Measurements from ENCODE around the gene GUCA1A. TPM values are rescaled to one million over a fixed set of nuclear protein-coding genes. Genes with fewer than 3 reads are reported as not detected.

Gene GUCA1A
- total RNA-seq, result not detected in 2 replicates

DNA sequence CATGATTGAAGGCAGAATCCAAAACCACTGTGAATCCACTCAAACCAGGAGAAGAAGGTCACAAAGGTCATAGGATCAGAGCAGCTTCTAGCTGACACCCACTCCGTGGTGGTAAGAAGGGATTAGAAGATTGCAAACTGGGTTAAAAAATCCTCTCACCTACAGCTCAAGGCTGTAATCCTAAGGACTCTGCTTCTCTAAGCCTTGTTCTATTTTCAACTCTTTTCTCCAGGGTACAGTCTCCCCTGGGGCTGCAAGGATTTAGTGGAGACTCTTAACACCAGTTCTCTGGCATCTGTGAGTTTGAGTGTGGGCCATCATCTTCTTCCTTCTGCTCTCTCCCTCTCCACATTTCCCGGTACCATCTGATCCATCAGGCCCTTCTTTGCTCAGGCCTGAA lies at the start of gene GUCA1A:
Gene GUCA1A (plus strand): TSS at position 264 of the 400 bp plus-strand sequence. CDS start 250 bp downstream, outside the sequence.

DNA sequence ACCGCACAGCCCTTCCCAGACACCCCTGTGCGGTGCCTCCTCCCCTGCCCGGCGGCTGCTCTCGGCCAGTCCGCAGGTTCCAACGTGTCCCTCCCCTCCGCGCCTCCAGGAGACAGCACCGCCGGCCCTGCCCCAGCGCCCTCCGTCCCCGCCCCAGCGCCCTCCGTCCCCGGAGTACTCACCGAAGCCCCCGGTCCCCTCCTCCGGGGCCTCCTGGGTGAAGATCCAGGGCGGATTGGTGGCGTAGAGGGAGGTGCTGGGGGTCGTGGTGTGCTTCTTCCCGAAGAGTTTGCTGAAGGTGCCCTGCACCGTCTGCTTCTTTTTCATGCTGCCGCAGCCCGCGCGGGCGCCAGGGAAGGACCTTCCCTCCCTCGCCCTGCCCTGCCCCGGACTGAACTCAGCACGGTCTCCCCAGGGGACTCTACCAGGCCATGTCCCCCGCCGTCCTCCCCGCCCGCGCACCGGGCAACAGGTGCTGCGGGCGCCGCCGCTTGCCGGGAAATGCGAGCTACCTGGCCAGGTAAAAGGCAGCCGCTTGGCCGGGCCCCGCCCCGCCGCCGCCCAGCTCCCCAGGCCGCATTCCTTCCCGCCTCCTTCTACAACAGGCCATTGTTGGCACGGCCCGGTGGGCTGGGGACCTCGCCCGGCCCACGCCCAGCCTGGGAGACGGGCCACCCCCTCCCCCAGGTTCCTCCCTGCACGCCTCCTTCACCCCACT lies 30.9 kb upstream of the GUCA1A start, which contains the start of gene C6orf132:
Gene C6orf132 (minus strand): TSS at position 503 of the 718 bp plus-strand sequence. CDS start 176 bp downstream, at position 327.

DNA sequence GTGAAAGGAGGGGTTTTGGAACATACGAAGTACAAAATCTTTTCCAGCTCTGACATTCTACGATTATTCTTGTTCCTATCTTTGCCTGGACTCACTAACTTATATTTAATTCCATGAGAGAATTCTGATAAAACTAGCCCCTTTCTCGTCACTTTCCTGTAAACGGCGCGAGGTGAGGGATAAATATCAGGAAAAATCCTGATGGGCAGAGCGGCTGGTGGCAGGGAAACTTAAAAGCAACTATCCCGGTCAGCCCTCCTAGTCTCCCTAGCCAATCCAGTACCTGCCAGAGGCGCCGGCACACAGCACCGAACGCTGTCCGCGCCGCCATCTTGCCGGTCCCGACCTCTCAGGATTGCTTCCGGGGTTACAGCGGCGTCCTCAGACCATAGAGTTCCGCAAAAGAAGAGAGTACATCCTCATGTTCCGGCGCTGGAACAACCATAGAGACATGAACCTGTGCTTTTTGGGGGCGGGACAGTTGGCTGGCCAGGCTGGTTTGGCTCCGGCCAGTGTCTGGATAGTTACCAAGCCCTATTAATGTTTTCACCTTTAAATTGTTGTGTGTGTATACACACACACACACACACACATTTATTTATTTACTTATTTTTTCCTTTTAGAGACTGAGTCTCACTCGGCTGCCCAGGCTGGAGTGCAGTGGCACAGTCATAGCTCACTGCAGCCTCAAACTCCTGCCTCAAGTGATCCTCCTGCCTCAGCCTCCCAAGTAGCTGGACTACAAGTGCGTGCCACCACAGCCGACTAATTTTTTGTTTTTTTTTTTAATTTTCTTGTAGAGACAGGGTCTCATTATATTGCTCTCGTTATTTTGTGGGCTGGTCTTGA lies 44.6 kb downstream of the GUCA1A start, which contains the start of gene MRPS10:
Gene MRPS10 (minus strand): TSS at position 343 of the 849 bp plus-strand sequence. CDS start 12 bp downstream, at position 331.

Other genes starting within 250 kb of the GUCA1A start
- gene CCND3, start 231.6 kb upstream of the GUCA1A start, total RNA-seq, result 34.8 and 55.0 TPM in 2 replicates
- 15.6 and 28.4 TPM in 2 replicates for gene TAF8, start 122.8 kb upstream of the GUCA1A start, total RNA-seq
- gene C6orf132, start 30.7 kb upstream of the GUCA1A start, total RNA-seq, result under 0.01 TPM in 1 of 2 replicates, not detected in the other
- gene GUCA1B, start 21.6 kb downstream of the GUCA1A start, total RNA-seq, result 0.32 TPM in 1 of 2 replicates, not detected in the other
- gene MRPS10, start 44.5 kb downstream of the GUCA1A start, total RNA-seq, result 57.2 and 67.3 TPM in 2 replicates

All from epithelial cell of umbilical artery (primary cell).